Thoracic aorta (tissue), 2 donors: ENCODE measurements around the gene LRRFIP2. TPM values are rescaled to one million over a fixed set of nuclear protein-coding genes. Genes with fewer than 3 reads are reported as not detected.

Experiments used
- ATAC-seq: fragments of 150-250 bp; one replicate; pipeline ENCODE4 v1.8.0; 2017; ENCODE audit warnings: low read depth; ENCODE audit not compliant: insufficient number of reproducible peaks, low FRiP score
- DNase-seq: peaks from one replicate; pipeline ENCODE4 v3.0.0-alpha.2; 2020; ENCODE audit warnings: low spot score
- H3K27ac ChIP-seq, 2 donors: fragments of 200-600 bp; sonication (generic); 1 replicate in 1 of 2; 2 replicates in 1 of 2; pipeline ENCODE4 v1.5.1; 2016; ENCODE audit warnings: mild to moderate bottlenecking in 2 of 2, moderate library complexity in 2 of 2
- H3K27me3 ChIP-seq: fragments of 200-600 bp; sonication (generic); replicated peaks from 2 replicates; pipeline ENCODE4 v1.6.0; 2016; ENCODE audit warnings: mild to moderate bottlenecking; ENCODE audit not compliant: insufficient read depth
- H3K36me3 ChIP-seq: fragments of 200-600 bp; sonication (generic); one replicate; pipeline ENCODE4 v1.5.1; 2016
- H3K4me1 ChIP-seq, 2 donors: fragments of 200-600 bp; sonication (generic); 1 replicate in 1 of 2; 2 replicates in 1 of 2; pipeline versions ENCODE4 v1.5.1 to v1.6.0; 2016; ENCODE audit warnings: low read depth in 2 of 2, mild to moderate bottlenecking in 1 of 2; ENCODE audit not compliant: control insufficient read depth in 1 of 2
- H3K4me3 ChIP-seq: fragments of 200-600 bp; sonication (generic); 2 replicates; pipeline ENCODE4 v1.5.1; 2016; ENCODE audit warnings: mild to moderate bottlenecking
- H3K9me3 ChIP-seq: fragments of 200-600 bp; sonication (generic); 2 replicates; pipeline ENCODE4 v1.5.1; 2016
- CTCF ChIP-seq: fragments of 200-600 bp; sonication (generic); IDR thresholded peaks from one replicate; pipeline ENCODE4 v1.5.1; 2019; ENCODE audit warnings: antibody characterized with exemption
- total RNA-seq, 2 donors: library from RNA; depleted of rRNA; stranded (reverse); fragments of >200 nt; gene quantifications; one replicate each; pipeline versions ENCODE4 v1.1.0 to v1.2.3, GENCODE V29; 2016

LRRFIP2 gene
- total RNA-seq, 2 donors from 2014 or later: 98.8 to 123 TPM

GRCh38 chr3:37145611-37146010, 28.8 kb downstream of the LRRFIP2 start:
- no peak for ATAC-seq
- peak overlapping the region in 1 of 2 donors; percentile 1 for H3K27ac ChIP-seq
- peaks cover 4% of the 10 kb centered on the region for H3K36me3 ChIP-seq
- H3K4me3 ChIP-seq: no peak overlapping the region
- TF ChIP-seq CTCF: no peak
- no peaks in the 10 kb centered on the region for H3K9me3 ChIP-seq
- no peaks in the 10 kb centered on the region for H3K27me3 ChIP-seq
- DNase-seq: no peak
- peaks cover 17 to 44% of the 10 kb centered on the region in 2 donors for H3K4me1 ChIP-seq

- H3K4me1 ChIP-seq: peaks cover 17 to 36% of the 10 kb centered on the region in 2 donors
- peaks cover 4% of the 10 kb centered on the region for H3K36me3 ChIP-seq
- no peak for TF ChIP-seq CTCF
- DNase-seq: no peak
- no peak overlapping the region for H3K4me3 ChIP-seq
- H3K27me3 ChIP-seq: no peaks in the 10 kb centered on the region
- H3K9me3 ChIP-seq: no peaks in the 10 kb centered on the region
- no peak for ATAC-seq
- no peak overlapping the region for H3K27ac ChIP-seq
Measured at GRCh38 chr3:37144806-37145205, 29.6 kb downstream of the LRRFIP2 start.

GRCh38 chr3:37143821-37144220, 30.6 kb downstream of the LRRFIP2 start:
- Histone ChIP-seq H3K27ac (no peak overlapping the region), H3K27me3 (no peaks in the 10 kb centered on the region), H3K4me1 (peaks cover 17 to 37% of the 10 kb centered on the region in 2 donors), H3K36me3 (peaks cover 4% of the 10 kb centered on the region), H3K4me3 (no peak overlapping the region), H3K9me3 (no peaks in the 10 kb centered on the region)
- TF ChIP-seq CTCF: no peak
- DNase-seq (no peak), ATAC-seq (no peak)

- peaks cover 10 to 44% of the 10 kb centered on the region in 2 donors for H3K4me1 ChIP-seq
- no peaks in the 10 kb centered on the region for H3K36me3 ChIP-seq
- TF ChIP-seq CTCF: no peak
- H3K4me3 ChIP-seq: no peak overlapping the region
- ATAC-seq (no peak), DNase-seq (no peak)
- H3K27ac ChIP-seq: no peak overlapping the region
- H3K9me3 ChIP-seq: no peaks in the 10 kb centered on the region
- H3K27me3 ChIP-seq: no peaks in the 10 kb centered on the region
Measured at GRCh38 chr3:37141676-37142075, 32.7 kb downstream of the LRRFIP2 start.

GRCh38 chr3:37140899-37141541, 33.4 kb downstream of the LRRFIP2 start:
- H3K27ac ChIP-seq: no peak overlapping the region
- no peak for ATAC-seq
- no peak for TF ChIP-seq CTCF
- H3K27me3 ChIP-seq: no peaks in the 10 kb centered on the region
- DNase-seq: no peak
- no peaks in the 10 kb centered on the region for H3K36me3 ChIP-seq
- peaks cover 10 to 39% of the 10 kb centered on the region in 2 donors for H3K4me1 ChIP-seq
- H3K4me3 ChIP-seq: no peak overlapping the region
- no peaks in the 10 kb centered on the region for H3K9me3 ChIP-seq
